HG02938 (cell line): ENCODE results near the gene PCDHB1.
"Not testable (repeated sequence)": the region's sequence is repeated elsewhere in the genome, so short reads cannot be mapped to it uniquely, and the experiment has no call there.

Experiments used
- ATAC-seq: cut with Tn5 transposase; IDR thresholded peaks from one replicate; pipeline ENCODE4 v1.9.1; 2021; ENCODE audit warnings: mild to moderate bottlenecking, moderate library complexity; ENCODE audit not compliant: unreplicated experiment

The PCDHB1 gene

DNA sequence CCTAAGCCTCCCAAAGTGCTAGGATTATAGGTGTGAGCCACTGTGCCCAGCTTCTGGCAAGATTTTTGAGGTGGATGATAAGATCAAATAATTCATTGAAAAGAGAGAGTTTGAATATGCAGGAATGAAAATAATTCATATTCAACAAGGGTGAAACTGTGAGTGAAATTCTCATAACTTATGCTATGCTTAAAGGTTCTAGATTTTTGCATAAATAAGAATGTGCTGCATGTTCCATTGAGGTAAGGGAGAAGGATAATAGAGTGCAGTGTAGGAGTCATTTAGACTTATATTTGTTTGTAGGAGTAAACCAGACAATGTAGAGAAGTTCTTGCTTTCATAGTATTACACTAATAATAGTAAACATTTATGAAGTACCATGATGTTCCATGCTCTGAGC is 31.1 kb downstream of the PCDHB1 start:
- no peak for ATAC-seq

DNA sequence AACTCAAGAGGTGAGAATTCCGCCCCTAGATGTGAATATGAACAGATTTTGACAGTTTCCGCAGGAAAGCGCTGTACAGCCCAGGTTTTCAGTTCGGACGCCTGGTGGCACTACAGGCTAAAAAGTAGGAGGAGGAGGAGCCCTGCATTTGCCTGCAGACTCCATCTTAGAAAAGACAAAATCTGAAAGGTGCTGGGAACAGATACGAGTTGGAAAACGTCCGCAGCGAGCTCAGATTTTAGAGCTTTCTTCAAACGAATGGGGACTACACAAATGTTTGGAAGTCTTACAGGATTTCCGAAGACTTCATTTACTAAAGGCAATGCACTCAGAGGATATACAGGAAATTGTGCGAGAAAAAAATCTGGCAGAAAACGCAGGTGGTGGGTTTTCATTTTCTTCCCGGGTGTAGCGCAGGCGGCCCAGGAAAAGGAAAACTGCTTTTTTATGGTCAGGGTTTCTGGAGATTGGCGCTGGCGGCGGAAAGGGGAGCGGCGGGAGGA is 33.4 kb downstream of the PCDHB1 start:
- no peak for ATAC-seq

DNA sequence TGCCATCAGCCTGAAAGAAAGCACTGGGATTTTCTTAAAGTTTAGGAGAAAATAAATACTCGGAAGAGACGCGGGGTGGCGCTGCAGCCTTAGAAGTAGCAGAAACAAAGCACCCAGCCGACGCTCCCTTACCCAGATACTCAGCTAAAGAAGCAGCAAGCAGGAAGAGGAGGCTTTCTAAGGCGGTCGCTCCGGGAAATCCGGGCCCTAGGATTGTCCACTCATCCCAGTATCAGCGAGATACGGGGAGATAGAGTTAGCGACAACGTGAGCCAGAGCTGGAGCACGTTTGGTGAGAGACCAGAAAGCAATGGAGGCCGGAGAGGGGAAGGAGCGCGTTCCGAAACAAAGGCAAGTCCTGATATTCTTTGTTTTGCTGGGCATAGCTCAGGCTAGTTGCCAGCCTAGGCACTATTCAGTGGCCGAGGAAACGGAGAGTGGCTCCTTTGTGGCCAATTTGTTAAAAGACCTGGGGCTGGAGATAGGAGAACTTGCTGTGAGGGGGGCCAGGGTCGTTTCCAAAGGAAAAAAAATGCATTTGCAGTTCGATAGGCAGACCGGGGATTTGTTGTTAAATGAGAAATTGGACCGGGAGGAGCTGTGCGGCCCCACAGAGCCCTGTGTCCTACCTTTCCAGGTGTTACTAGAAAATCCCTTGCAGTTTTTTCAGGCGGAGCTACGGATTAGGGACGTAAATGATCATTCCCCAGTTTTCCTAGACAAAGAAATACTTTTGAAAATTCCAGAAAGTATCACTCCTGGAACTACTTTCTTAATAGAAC is 43.5 kb downstream of the PCDHB1 start, which contains the start of gene PCDHB2:
Gene PCDHB2, plus strand, starts transcription at position 135 of the 782 bp plus-strand sequence. Its CDS starts 176 bp downstream, at position 311.
- no peak for ATAC-seq

- no peak for ATAC-seq
These were observed 44.1 kb downstream of the PCDHB1 start for GRCh38 chr5:141095263-141095641.

DNA sequence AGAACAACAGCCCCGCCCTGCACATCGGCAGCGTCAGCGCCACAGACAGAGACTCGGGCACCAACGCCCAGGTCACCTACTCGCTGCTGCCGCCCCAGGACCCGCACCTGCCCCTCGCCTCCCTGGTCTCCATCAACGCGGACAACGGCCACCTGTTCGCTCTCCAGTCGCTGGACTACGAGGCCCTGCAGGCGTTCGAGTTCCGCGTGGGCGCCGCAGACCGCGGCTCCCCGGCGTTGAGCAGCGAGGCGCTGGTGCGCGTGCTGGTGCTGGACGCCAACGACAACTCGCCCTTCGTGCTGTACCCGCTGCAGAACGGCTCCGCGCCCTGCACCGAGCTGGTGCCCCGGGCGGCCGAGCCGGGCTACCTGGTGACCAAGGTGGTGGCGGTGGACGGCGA is 45.0 kb downstream of the PCDHB1 start:
- not testable (repeated sequence) for ATAC-seq

GRCh38 chr5:141096586-141096985 is 45.4 kb downstream of the PCDHB1 start:
- ATAC-seq, result not testable (repeated sequence)

DNA sequence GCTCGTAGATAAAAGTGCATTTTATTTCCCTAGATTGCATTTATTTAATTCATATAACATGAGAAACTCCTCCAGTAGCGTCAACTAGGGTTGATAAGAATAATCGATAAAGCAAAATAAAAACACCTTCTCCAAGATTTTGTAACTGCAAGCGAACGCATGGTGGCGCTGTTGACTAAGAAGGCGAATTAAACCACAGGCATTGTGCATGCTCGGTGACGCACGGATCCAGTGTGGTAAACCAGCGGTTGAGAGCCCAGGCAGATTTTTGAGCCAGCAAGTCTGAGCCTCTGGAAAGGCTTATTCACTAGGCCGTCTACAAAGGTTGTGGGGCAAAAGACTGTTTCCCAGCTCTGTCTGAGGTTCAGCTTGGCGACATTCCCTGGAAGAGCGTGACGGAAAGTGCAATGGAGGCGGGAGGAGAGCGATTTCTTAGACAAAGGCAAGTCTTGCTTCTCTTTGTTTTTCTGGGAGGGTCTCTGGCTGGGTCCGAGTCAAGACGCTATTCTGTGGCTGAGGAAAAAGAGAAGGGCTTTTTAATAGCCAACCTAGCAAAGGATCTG is 49.1 kb downstream of the PCDHB1 start, which contains the start of gene PCDHB3:
Gene PCDHB3, plus strand, starts transcription at position 231 of the 563 bp plus-strand sequence. Its CDS starts 177 bp downstream, at position 408.
- ATAC-seq, result no peak

DNA sequence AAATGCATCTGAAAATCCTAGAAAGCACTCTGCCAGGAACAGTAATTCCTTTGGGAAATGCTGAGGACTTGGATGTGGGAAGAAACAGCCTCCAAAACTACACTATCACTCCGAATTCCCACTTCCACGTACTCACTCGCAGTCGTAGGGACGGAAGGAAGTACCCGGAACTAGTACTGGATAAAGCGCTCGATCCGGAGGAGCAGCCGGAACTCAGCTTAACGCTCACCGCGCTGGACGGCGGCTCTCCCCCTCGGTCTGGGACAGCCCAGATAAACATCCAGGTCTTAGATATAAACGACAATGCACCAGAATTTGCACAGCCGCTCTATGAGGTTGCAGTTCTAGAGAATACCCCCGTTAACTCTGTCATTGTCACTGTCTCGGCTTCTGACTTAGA is 49.9 kb downstream of the PCDHB1 start:
- ATAC-seq, result no peak

- not testable (repeated sequence) for ATAC-seq
These were observed 50.9 kb downstream of the PCDHB1 start for GRCh38 chr5:141102070-141102469.

DNA sequence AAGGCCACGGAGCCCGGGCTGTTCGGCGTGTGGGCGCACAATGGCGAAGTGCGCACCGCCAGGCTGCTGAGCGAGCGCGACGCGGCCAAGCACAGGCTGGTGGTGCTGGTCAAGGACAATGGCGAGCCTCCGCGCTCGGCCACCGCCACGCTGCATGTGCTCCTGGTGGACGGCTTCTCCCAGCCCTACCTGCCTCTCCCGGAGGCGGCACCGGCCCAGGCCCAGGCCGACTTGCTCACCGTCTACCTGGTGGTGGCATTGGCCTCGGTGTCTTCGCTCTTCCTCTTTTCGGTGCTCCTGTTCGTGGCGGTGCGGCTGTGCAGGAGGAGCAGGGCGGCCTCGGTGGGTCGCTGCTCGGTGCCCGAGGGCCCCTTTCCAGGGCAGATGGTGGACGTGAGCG is 51.3 kb downstream of the PCDHB1 start:
- ATAC-seq, result not testable (repeated sequence)

- ATAC-seq, result no peak
These were observed 54.2 kb downstream of the PCDHB1 start for GRCh38 chr5:141105350-141105749.
